C4-2B (cell line): ENCODE data around the gene MICU1.

Experiments
- H3K27ac ChIP-seq: fragments of 450-650 bp; 2 replicates; pipeline ENCODE4 v1.5.1; 2017
- CTCF ChIP-seq: fragments of 450-650 bp; conservative IDR thresholded peaks from 2 replicates; pipeline ENCODE4 v1.5.1; 2017; ENCODE audit warnings: mild to moderate bottlenecking
- ZFX ChIP-seq: fragments of 450-650 bp; IDR thresholded peaks from 2 replicates; pipeline ENCODE4 v1.6.1; 2017

The MICU1 gene

GRCh38 chr10:72513910-72514309 lies 112.0 kb downstream of the MICU1 start:
- no peak overlapping the region for H3K27ac ChIP-seq
- TF ChIP-seq CTCF: no peak
- no peak for TF ChIP-seq ZFX

- no peak overlapping the region for H3K27ac ChIP-seq
- TF ChIP-seq CTCF (no peak), ZFX (no peak)
Observed at GRCh38 chr10:72511459-72511858, 114.4 kb downstream of the MICU1 start.

GRCh38 chr10:72509941-72510340 lies 115.9 kb downstream of the MICU1 start:
- TF ChIP-seq ZFX (no peak), CTCF (no peak)
- no peak overlapping the region for H3K27ac ChIP-seq

GRCh38 chr10:72509206-72509799 lies 116.6 kb downstream of the MICU1 start:
- no peak for TF ChIP-seq CTCF
- no peak for TF ChIP-seq ZFX
- no peak overlapping the region for H3K27ac ChIP-seq

GRCh38 chr10:72508033-72508432 lies 117.8 kb downstream of the MICU1 start:
- no peak overlapping the region for H3K27ac ChIP-seq
- no peak for TF ChIP-seq ZFX
- no peak for TF ChIP-seq CTCF

GRCh38 chr10:72506474-72506873 lies 119.4 kb downstream of the MICU1 start:
- H3K27ac ChIP-seq: no peak overlapping the region
- TF ChIP-seq ZFX (no peak), CTCF (no peak)

GRCh38 chr10:72505435-72505834 lies 120.4 kb downstream of the MICU1 start:
- TF ChIP-seq ZFX: no peak
- TF ChIP-seq CTCF: no peak
- H3K27ac ChIP-seq: no peak overlapping the region
